Measurements from ENCODE around the gene SLC24A1.

SLC24A1 gene

GRCh38 chr15:65653801-65654521 lies 32.2 kb downstream of the SLC24A1 start:
- DNase-seq: no peak

- DNase-seq: no peak
These were observed 33.3 kb downstream of the SLC24A1 start for GRCh38 chr15:65655026-65655425.

GRCh38 chr15:65655457-65655856 lies 33.7 kb downstream of the SLC24A1 start:
- DNase-seq: no peak

GRCh38 chr15:65659502-65660052 lies 37.8 kb downstream of the SLC24A1 start:
- no peak for DNase-seq

- DNase-seq: no peak
These were observed 39.2 kb downstream of the SLC24A1 start for GRCh38 chr15:65660927-65661326.

GRCh38 chr15:65663521-65663920 lies 41.8 kb downstream of the SLC24A1 start:
- no peak for DNase-seq

- DNase-seq: no peak
These were observed 44.5 kb downstream of the SLC24A1 start for GRCh38 chr15:65666257-65666656.

GRCh38 chr15:65675551-65675950 lies 53.8 kb downstream of the SLC24A1 start:
- no peak for DNase-seq

- no peak for DNase-seq
These were observed 54.4 kb downstream of the SLC24A1 start for GRCh38 chr15:65676123-65676522.

GRCh38 chr15:65680544-65680943 lies 58.8 kb downstream of the SLC24A1 start:
- no peak for DNase-seq

- no peak for DNase-seq
These were observed 60.7 kb downstream of the SLC24A1 start for GRCh38 chr15:65682404-65682911.

GRCh38 chr15:65688462-65688861 lies 66.7 kb downstream of the SLC24A1 start:
- DNase-seq: no peak

- DNase-seq: no peak
These were observed 68.4 kb downstream of the SLC24A1 start for GRCh38 chr15:65690173-65690572.

GRCh38 chr15:65690778-65691177 lies 69.0 kb downstream of the SLC24A1 start:
- no peak for DNase-seq

GRCh38 chr15:65695081-65695480 lies 73.3 kb downstream of the SLC24A1 start:
- no peak for DNase-seq

Data from central memory CD4-positive, alpha-beta T cell (primary cell).